Measurements from ENCODE around the gene TMEM126A. TPM values are rescaled to one million over a fixed set of nuclear protein-coding genes. Genes with fewer than 3 reads are reported as not detected.

The TMEM126A gene
- total RNA-seq, 4 donors from 2014 or later: 9.8 to 33.6 (median 28.5) TPM

GRCh38 chr11:85619499-85619898 lies 28.3 kb upstream of the TMEM126A start:
- Histone ChIP-seq H3K9me3 (no peaks in the 10 kb centered on the region), H3K4me1 (peaks cover 0 to 5% (median 0%) of the 10 kb centered on the region in 4 donors), H3K4me3 (no peak overlapping the region), H3K36me3 (peaks cover 0 to 3% (median 0%) of the 10 kb centered on the region in 3 donors), H3K27me3 (no peaks in the 10 kb centered on the region), H3K27ac (no peak overlapping the region)
- WGBS, 2 donors: 87 to 88% methylated on average over 6 of the region's 6 CpGs
- DNase-seq (ENCODE audit: low spot score in 2 of 2): no peak
- TF ChIP-seq POLR2A (IDR thresholded peaks at IDR 0.05) (no peak), EP300 (IDR thresholded peaks at IDR 0.05) (no peak)
- TF ChIP-seq, protein P1, sequence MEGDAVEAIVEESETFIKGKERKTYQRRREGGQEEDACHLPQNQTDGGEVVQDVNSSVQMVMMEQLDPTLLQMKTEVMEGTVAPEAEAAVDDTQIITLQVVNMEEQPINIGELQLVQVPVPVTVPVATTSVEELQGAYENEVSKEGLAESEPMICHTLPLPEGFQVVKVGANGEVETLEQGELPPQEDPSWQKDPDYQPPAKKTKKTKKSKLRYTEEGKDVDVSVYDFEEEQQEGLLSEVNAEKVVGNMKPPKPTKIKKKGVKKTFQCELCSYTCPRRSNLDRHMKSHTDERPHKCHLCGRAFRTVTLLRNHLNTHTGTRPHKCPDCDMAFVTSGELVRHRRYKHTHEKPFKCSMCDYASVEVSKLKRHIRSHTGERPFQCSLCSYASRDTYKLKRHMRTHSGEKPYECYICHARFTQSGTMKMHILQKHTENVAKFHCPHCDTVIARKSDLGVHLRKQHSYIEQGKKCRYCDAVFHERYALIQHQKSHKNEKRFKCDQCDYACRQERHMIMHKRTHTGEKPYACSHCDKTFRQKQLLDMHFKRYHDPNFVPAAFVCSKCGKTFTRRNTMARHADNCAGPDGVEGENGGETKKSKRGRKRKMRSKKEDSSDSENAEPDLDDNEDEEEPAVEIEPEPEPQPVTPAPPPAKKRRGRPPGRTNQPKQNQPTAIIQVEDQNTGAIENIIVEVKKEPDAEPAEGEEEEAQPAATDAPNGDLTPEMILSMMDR (IDR thresholded peaks at IDR 0.05): no peak

- peaks cover 0 to 12% (median under 1%) of the 10 kb centered on the region in 4 donors for H3K4me1 ChIP-seq
- H3K36me3 ChIP-seq: peaks cover 0 to 3% (median 0%) of the 10 kb centered on the region in 3 donors
- no peaks in the 10 kb centered on the region for H3K9me3 ChIP-seq
- 70 to 86% methylated on average over 3 of the region's 3 CpGs for WGBS, 2 donors
- H3K4me3 ChIP-seq: no peak overlapping the region
- no peak for DNase-seq (ENCODE audit: low spot score in 2 of 2)
- H3K27ac ChIP-seq: no peak overlapping the region
- H3K27me3 ChIP-seq: no peaks in the 10 kb centered on the region
- TF ChIP-seq, protein P1 (IDR thresholded peaks at IDR 0.05): no peak
- no peak for TF ChIP-seq POLR2A (IDR thresholded peaks at IDR 0.05)
- no peak for TF ChIP-seq EP300 (IDR thresholded peaks at IDR 0.05)
Measured at GRCh38 chr11:85620256-85620655, 27.5 kb upstream of the TMEM126A start.

GRCh38 chr11:85626496-85626895 lies 21.3 kb upstream of the TMEM126A start:
- H3K4me3 ChIP-seq: peak overlapping the region in 3 of 4 donors; percentile 76 to 88 (median 77)
- no peak for TF ChIP-seq EP300 (IDR thresholded peaks at IDR 0.05)
- TF ChIP-seq, protein P1 (IDR thresholded peaks at IDR 0.05): no peak
- TF ChIP-seq POLR2A (IDR thresholded peaks at IDR 0.05): no peak
- WGBS, 2 donors: 22 to 36% methylated on average over 2 of the region's 2 CpGs
- H3K27ac ChIP-seq: peak overlapping the region in 3 of 4 donors; percentile 92 to 97 (median 97)
- no peaks in the 10 kb centered on the region for H3K9me3 ChIP-seq
- peaks cover 0 to 52% (median 18%) of the 10 kb centered on the region in 4 donors for H3K4me1 ChIP-seq
- no peaks in the 10 kb centered on the region for H3K27me3 ChIP-seq
- no peak for DNase-seq (ENCODE audit: low spot score in 2 of 2)
- H3K36me3 ChIP-seq: peaks cover 0 to 10% (median 0%) of the 10 kb centered on the region in 3 donors

- Histone ChIP-seq H3K4me3 (peak within 1 kb of the TSS; percentile 76 to 88 (median 82)), H3K9me3 (no peaks in the 10 kb centered on the region), H3K36me3 (peaks cover 0 to 18% (median 0%) of the 10 kb centered on the region in 3 donors), H3K4me1 (peaks cover 0 to 52% (median 18%) of the 10 kb centered on the region in 4 donors), H3K27ac (peak within 1 kb of the TSS; percentile 92 to 97 (median 96)), H3K27me3 (no peaks in the 10 kb centered on the region)
- DNase-seq (ENCODE audit: low spot score in 2 of 2): peak in 1 of 2 donors; percentile 35
- TF ChIP-seq EP300 (IDR thresholded peaks at IDR 0.05) (no peak), POLR2A (IDR thresholded peaks at IDR 0.05) (no peak)
- TF ChIP-seq, protein P1 (IDR thresholded peaks at IDR 0.05): no peak
- 1% methylated on average over 23 of the region's 23 CpGs for WGBS, 2 donors
Measured at GRCh38 chr11:85627332-85627997, 20.3 kb upstream of the TMEM126A start, which contains the start of gene DLG2. Gene DLG2 (minus strand): TSS chr11:85627344.
